Osteocyte (in vitro differentiated cells): ENCODE results near the gene IPO9. TPM values are rescaled to one million over a fixed set of nuclear protein-coding genes. Genes with fewer than 3 reads are reported as not detected.

Experiments used
- DNase-seq: peaks from one replicate; pipeline ENCODE4 v3.0.0; 2021; ENCODE audit warnings: mixed read lengths; ENCODE audit not compliant: unreplicated experiment; ENCODE audit errors: extremely low spot score
- H3K27ac Mint-ChIP-seq: one replicate; pipeline ENCODE4 v1.8.0; 2021; ENCODE audit warnings: mild to moderate bottlenecking, mixed read lengths; ENCODE audit not compliant: unreplicated experiment
- H3K27me3 Mint-ChIP-seq: one replicate; pipeline ENCODE4 v1.8.0; 2021; ENCODE audit warnings: mixed read lengths; ENCODE audit not compliant: unreplicated experiment
- H3K36me3 Mint-ChIP-seq: one replicate; pipeline ENCODE4 v1.8.0; 2021; ENCODE audit warnings: mixed read lengths; ENCODE audit not compliant: unreplicated experiment
- H3K4me1 Mint-ChIP-seq: one replicate; pipeline ENCODE4 v1.8.0; 2021; ENCODE audit warnings: mixed read lengths; ENCODE audit not compliant: unreplicated experiment
- H3K4me3 Mint-ChIP-seq: one replicate; pipeline ENCODE4 v1.8.0; 2021; ENCODE audit warnings: mild to moderate bottlenecking, moderate library complexity, mixed read lengths; ENCODE audit not compliant: unreplicated experiment
- H3K9me3 Mint-ChIP-seq: one replicate; pipeline ENCODE4 v1.8.0; 2021; ENCODE audit warnings: mixed read lengths; ENCODE audit not compliant: unreplicated experiment
- CTCF ChIP-seq: fragments of 200-600 bp; sonication (generic); IDR thresholded peaks from 2 replicates; pipeline ENCODE4 v1.5.0; 2021; ENCODE audit warnings: antibody characterized with exemption, mild to moderate bottlenecking, moderate library complexity
- total RNA-seq: library from RNA; stranded (reverse); gene quantifications from 2 replicates; pipeline ENCODE4 v1.2.1, GENCODE V29; 2021

The IPO9 gene
- total RNA-seq, 1 donor from 2014 or later, result 65.0 TPM

GRCh38 chr1:201904579-201904978 is 75.6 kb downstream of the IPO9 start:
- Mint-ChIP-seq H3K4me3 (peak overlapping the region; percentile 45), H3K4me1 (peaks cover 60% of the 10 kb centered on the region), H3K27ac (peak overlapping the region; percentile 98), H3K36me3 (peaks cover 9% of the 10 kb centered on the region), H3K27me3 (no peaks in the 10 kb centered on the region), H3K9me3 (no peaks in the 10 kb centered on the region)
- TF ChIP-seq CTCF, result no peak
- no peak for DNase-seq

- no peak for TF ChIP-seq CTCF
- peak overlapping the region; percentile 98 for H3K27ac Mint-ChIP-seq
- no peak overlapping the region for H3K4me3 Mint-ChIP-seq
- DNase-seq, result no peak
- H3K4me1 Mint-ChIP-seq, result peaks cover 56% of the 10 kb centered on the region
- H3K36me3 Mint-ChIP-seq, result peaks cover 1% of the 10 kb centered on the region
- H3K27me3 Mint-ChIP-seq, result no peaks in the 10 kb centered on the region
- H3K9me3 Mint-ChIP-seq, result no peaks in the 10 kb centered on the region
These were observed 76.4 kb downstream of the IPO9 start for GRCh38 chr1:201905234-201905890.

GRCh38 chr1:201906336-201906735 is 77.4 kb downstream of the IPO9 start:
- no peak for TF ChIP-seq CTCF
- H3K27me3 Mint-ChIP-seq, result no peaks in the 10 kb centered on the region
- H3K27ac Mint-ChIP-seq, result peak overlapping the region; percentile 98
- H3K4me1 Mint-ChIP-seq, result peaks cover 53% of the 10 kb centered on the region
- H3K9me3 Mint-ChIP-seq, result no peaks in the 10 kb centered on the region
- no peaks in the 10 kb centered on the region for H3K36me3 Mint-ChIP-seq
- no peak for DNase-seq
- no peak overlapping the region for H3K4me3 Mint-ChIP-seq

GRCh38 chr1:201907621-201908020 is 78.7 kb downstream of the IPO9 start:
- Mint-ChIP-seq H3K4me3 (no peak overlapping the region), H3K9me3 (no peaks in the 10 kb centered on the region), H3K27me3 (no peaks in the 10 kb centered on the region), H3K4me1 (peaks cover 55% of the 10 kb centered on the region), H3K36me3 (no peaks in the 10 kb centered on the region), H3K27ac (peak overlapping the region; percentile 98)
- no peak for DNase-seq
- TF ChIP-seq CTCF, result no peak

GRCh38 chr1:201911826-201912571 is 83.0 kb downstream of the IPO9 start:
- no peaks in the 10 kb centered on the region for H3K36me3 Mint-ChIP-seq
- H3K4me3 Mint-ChIP-seq, result no peak overlapping the region
- no peak for TF ChIP-seq CTCF
- H3K4me1 Mint-ChIP-seq, result peaks cover 40% of the 10 kb centered on the region
- peak overlapping the region; percentile 53 for H3K27ac Mint-ChIP-seq
- no peaks in the 10 kb centered on the region for H3K27me3 Mint-ChIP-seq
- H3K9me3 Mint-ChIP-seq, result no peaks in the 10 kb centered on the region
- no peak for DNase-seq
